Measurements from ENCODE around the gene LRRC8D. TPM values are rescaled to one million over a fixed set of nuclear protein-coding genes. Genes with fewer than 3 reads are reported as not detected.

LRRC8D gene
- total and polyA plus RNA-seq, 4 donors, result 7.1 to 17.4 (median 14.4) TPM

DNA sequence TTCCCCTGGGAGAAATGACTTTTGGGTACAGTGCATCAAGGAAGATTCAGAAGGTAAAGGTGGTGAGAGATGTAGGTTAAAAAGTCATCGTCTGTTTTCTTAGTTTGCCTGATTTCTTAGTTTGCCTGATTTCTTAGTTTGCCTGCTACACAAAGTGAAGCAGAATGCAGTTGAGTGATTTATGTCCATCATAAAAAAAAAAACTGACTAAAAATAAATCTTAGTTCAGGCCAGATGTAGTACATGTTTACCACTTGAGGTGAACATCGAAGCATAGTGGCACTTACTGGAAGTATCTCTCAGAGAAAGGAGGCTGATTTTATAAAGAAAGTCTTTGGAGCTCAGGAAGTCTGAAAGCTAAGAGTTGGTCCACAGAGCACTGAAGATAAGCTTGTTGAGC, 79.5 kb downstream of the LRRC8D start:
- WGBS, result 91% methylated on average over 2 of the region's 2 CpGs
- DNase-seq (ENCODE audit: low spot score), result no peak
- TF ChIP-seq JUND (IDR thresholded peaks at IDR 0.05) (no peak), HNF4A (conservative IDR thresholded peaks at IDR 0.05) (no peak)
- Histone ChIP-seq H3K27ac (ENCODE audit: low read depth in 1 of 2, low read length in 2 of 2) (no peak overlapping the region), H3K9ac (ENCODE audit: low read depth in 1 of 2, low read length in 2 of 2) (no peak overlapping the region), H3K9me3 (ENCODE audit: control insufficient read depth in 4 of 4, low read length in 3 of 4) (no peaks in the 10 kb centered on the region), H3K4me1 (ENCODE audit: control insufficient read depth in 4 of 4, insufficient read depth in 4 of 4, low read length in 3 of 4) (peaks cover 4 to 31% (median 18%) of the 10 kb centered on the region in 4 donors), H3K36me3 (ENCODE audit: control insufficient read depth in 4 of 4, insufficient read depth in 3 of 4, low read depth in 1 of 4, low read length in 3 of 4) (no peaks in the 10 kb centered on the region), H3K27me3 (ENCODE audit: control insufficient read depth in 4 of 4, insufficient read depth in 4 of 4, low read length in 3 of 4) (no peaks in the 10 kb centered on the region), H3K4me3 (ENCODE audit: low read depth in 1 of 3, low read length in 3 of 3) (no peak overlapping the region)

DNA sequence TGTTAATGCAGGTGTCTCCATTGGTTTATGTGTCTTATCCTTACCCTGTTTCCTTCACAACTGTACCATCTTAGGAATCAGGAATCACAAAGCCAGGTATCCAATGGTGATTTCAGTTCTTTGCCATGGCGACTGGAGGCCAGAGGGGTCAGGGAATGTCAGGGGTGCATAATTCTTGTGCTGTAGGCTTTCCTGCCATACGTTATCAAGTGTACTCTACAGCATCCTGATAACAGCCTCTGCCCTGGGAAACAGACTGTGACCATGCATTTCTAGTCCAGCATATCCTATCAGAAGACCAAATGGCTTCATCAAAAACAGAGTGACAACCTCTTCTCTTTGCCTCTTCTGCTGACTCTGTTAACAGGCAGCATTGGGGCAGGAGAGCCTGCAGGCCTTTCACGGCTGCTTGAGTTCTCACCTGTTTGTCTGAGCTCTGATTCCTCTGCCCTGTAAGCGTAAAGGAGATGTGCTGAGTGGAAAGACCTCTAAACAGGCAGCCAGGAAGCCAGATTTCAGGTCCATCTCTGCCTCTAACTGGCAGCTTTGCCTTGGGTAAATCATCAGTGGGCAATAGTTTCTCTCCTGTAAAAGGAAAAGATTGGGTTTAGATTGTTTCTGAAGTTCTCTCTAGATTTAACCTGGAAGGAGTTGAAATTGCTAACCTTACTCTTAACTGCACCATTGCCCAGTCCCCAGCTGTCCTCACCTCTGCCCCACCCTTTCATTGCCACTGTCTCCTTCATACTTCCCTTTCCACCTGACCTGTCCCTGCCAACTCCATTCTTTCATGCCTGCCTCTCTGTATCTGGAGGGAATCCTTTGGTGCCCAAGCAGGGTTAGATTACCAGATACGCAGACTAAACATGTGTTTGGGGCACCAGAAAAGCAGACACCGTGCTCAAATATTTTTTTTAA, 80.2 kb downstream of the LRRC8D start:
- H3K36me3 ChIP-seq (ENCODE audit: control insufficient read depth in 4 of 4, insufficient read depth in 3 of 4, low read depth in 1 of 4, low read length in 3 of 4), result no peaks in the 10 kb centered on the region
- no peak overlapping the region for H3K4me3 ChIP-seq (ENCODE audit: low read depth in 1 of 3, low read length in 3 of 3)
- DNase-seq (ENCODE audit: low spot score), result no peak
- H3K4me1 ChIP-seq (ENCODE audit: control insufficient read depth in 4 of 4, insufficient read depth in 4 of 4, low read length in 3 of 4), result peaks cover 4 to 29% (median 18%) of the 10 kb centered on the region in 4 donors
- WGBS, result 94% methylated on average over 6 of the region's 6 CpGs
- H3K9ac ChIP-seq (ENCODE audit: low read depth in 1 of 2, low read length in 2 of 2), result peak overlapping the region in 1 of 2 donors; percentile 6
- H3K9me3 ChIP-seq (ENCODE audit: control insufficient read depth in 4 of 4, low read length in 3 of 4), result no peaks in the 10 kb centered on the region
- H3K27me3 ChIP-seq (ENCODE audit: control insufficient read depth in 4 of 4, insufficient read depth in 4 of 4, low read length in 3 of 4), result no peaks in the 10 kb centered on the region
- no peak overlapping the region for H3K27ac ChIP-seq (ENCODE audit: low read depth in 1 of 2, low read length in 2 of 2)
- TF ChIP-seq, protein P1, sequence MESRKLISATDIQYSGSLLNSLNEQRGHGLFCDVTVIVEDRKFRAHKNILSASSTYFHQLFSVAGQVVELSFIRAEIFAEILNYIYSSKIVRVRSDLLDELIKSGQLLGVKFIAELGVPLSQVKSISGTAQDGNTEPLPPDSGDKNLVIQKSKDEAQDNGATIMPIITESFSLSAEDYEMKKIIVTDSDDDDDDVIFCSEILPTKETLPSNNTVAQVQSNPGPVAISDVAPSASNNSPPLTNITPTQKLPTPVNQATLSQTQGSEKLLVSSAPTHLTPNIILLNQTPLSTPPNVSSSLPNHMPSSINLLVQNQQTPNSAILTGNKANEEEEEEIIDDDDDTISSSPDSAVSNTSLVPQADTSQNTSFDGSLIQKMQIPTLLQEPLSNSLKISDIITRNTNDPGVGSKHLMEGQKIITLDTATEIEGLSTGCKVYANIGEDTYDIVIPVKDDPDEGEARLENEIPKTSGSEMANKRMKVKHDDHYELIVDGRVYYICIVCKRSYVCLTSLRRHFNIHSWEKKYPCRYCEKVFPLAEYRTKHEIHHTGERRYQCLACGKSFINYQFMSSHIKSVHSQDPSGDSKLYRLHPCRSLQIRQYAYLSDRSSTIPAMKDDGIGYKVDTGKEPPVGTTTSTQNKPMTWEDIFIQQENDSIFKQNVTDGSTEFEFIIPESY (IDR thresholded peaks at IDR 0.05), result no peak
- TF ChIP-seq, protein P2, sequence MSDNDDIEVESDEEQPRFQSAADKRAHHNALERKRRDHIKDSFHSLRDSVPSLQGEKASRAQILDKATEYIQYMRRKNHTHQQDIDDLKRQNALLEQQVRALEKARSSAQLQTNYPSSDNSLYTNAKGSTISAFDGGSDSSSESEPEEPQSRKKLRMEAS (IDR thresholded peaks at IDR 0.05), result no peak
- TF ChIP-seq, protein P3, sequence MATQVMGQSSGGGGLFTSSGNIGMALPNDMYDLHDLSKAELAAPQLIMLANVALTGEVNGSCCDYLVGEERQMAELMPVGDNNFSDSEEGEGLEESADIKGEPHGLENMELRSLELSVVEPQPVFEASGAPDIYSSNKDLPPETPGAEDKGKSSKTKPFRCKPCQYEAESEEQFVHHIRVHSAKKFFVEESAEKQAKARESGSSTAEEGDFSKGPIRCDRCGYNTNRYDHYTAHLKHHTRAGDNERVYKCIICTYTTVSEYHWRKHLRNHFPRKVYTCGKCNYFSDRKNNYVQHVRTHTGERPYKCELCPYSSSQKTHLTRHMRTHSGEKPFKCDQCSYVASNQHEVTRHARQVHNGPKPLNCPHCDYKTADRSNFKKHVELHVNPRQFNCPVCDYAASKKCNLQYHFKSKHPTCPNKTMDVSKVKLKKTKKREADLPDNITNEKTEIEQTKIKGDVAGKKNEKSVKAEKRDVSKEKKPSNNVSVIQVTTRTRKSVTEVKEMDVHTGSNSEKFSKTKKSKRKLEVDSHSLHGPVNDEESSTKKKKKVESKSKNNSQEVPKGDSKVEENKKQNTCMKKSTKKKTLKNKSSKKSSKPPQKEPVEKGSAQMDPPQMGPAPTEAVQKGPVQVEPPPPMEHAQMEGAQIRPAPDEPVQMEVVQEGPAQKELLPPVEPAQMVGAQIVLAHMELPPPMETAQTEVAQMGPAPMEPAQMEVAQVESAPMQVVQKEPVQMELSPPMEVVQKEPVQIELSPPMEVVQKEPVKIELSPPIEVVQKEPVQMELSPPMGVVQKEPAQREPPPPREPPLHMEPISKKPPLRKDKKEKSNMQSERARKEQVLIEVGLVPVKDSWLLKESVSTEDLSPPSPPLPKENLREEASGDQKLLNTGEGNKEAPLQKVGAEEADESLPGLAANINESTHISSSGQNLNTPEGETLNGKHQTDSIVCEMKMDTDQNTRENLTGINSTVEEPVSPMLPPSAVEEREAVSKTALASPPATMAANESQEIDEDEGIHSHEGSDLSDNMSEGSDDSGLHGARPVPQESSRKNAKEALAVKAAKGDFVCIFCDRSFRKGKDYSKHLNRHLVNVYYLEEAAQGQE (IDR thresholded peaks at IDR 0.05), result no peak
- TF ChIP-seq FOXA1 (IDR thresholded peaks at IDR 0.05) (no peak), HNF4G (IDR thresholded peaks at IDR 0.05) (no peak), FOXA2 (IDR thresholded peaks at IDR 0.05) (no peak), GABPA (IDR thresholded peaks at IDR 0.05 in 1 of 2, conservative IDR thresholded peaks at IDR 0.05 in 1 of 2) (no peak), HNF4A (conservative IDR thresholded peaks at IDR 0.05) (no peak), RAD21 (IDR thresholded peaks at IDR 0.05) (no peak), SP1 (IDR thresholded peaks at IDR 0.05) (no peak), NR2F2 (IDR thresholded peaks at IDR 0.05) (no peak), TAF1 (conservative IDR thresholded peaks at IDR 0.05) (no peak), EGR1 (IDR thresholded peaks at IDR 0.05; ENCODE audit: low read depth in 2 of 2) (no peak), JUND (IDR thresholded peaks at IDR 0.05) (no peak), RXRA (IDR thresholded peaks at IDR 0.05) (no peak), YY1 (IDR thresholded peaks at IDR 0.05) (no peak)
- TF ChIP-seq, protein P4, sequence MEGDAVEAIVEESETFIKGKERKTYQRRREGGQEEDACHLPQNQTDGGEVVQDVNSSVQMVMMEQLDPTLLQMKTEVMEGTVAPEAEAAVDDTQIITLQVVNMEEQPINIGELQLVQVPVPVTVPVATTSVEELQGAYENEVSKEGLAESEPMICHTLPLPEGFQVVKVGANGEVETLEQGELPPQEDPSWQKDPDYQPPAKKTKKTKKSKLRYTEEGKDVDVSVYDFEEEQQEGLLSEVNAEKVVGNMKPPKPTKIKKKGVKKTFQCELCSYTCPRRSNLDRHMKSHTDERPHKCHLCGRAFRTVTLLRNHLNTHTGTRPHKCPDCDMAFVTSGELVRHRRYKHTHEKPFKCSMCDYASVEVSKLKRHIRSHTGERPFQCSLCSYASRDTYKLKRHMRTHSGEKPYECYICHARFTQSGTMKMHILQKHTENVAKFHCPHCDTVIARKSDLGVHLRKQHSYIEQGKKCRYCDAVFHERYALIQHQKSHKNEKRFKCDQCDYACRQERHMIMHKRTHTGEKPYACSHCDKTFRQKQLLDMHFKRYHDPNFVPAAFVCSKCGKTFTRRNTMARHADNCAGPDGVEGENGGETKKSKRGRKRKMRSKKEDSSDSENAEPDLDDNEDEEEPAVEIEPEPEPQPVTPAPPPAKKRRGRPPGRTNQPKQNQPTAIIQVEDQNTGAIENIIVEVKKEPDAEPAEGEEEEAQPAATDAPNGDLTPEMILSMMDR (IDR thresholded peaks at IDR 0.05; ENCODE audit: low read depth, low read length, missing input control), result no peak
- TF ChIP-seq, protein P5, sequence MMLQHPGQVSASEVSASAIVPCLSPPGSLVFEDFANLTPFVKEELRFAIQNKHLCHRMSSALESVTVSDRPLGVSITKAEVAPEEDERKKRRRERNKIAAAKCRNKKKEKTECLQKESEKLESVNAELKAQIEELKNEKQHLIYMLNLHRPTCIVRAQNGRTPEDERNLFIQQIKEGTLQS (IDR thresholded peaks at IDR 0.05), result no peak

All from liver (tissue), 9 donors.